ENCODE measurements around the gene SYNGAP1. TPM values are rescaled to one million over a fixed set of nuclear protein-coding genes. Genes with fewer than 3 reads are reported as not detected.

The SYNGAP1 gene
- total and polyA plus RNA-seq, 2 experiments from 2014 or later = 13.9 to 45.0 TPM

DNA sequence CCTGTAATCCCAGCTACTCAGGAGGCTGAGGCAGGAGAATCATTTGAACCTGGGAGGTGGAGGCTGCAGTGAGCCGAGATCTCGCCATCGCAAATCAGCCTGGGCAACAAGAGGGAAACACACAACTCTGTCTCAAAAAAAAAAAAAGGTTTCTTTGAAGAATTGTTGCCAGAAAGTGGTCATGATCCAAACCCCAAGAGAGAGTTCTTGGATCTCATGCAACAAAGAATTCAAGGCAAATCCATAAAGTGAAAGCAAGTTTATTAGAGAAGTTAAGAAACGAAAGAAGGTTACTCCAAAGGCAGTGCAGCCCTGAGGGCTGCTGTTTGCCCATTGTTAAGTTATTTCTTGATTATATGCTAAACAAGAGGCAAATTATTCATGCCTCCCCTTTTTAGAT lies 42.7 kb upstream of the SYNGAP1 start:
- Histone ChIP-seq H3K27ac (ENCODE audit: low read depth) (no peak overlapping the region), H3K27me3 (ENCODE audit: insufficient read depth) (no peaks in the 10 kb centered on the region), H3F3A (replicated peaks; ENCODE audit: low read depth) (no peaks in the 10 kb centered on the region), H3K4me3 (no peak overlapping the region), H2AFZ (peak overlapping the region; percentile 13), H3K4me1 (ENCODE audit: insufficient read depth) (peaks cover 26% of the 10 kb centered on the region), H3K36me3 (ENCODE audit: insufficient read depth) (no peaks in the 10 kb centered on the region), H4K20me1 (replicated peaks; ENCODE audit: insufficient read depth) (no peaks in the 10 kb centered on the region), H3K9me2 (ENCODE audit: insufficient read depth) (no peaks in the 10 kb centered on the region), H3K4me2 (no peak overlapping the region), H3K79me2 (replicated peaks; ENCODE audit: insufficient read depth) (no peaks in the 10 kb centered on the region)
- no peak overlapping the region for H3K4me3 Mint-ChIP-seq
- no peaks in the 10 kb centered on the region for H3K9me3 Mint-ChIP-seq
- H3K36me3 Mint-ChIP-seq (ENCODE audit: low read depth) = no peaks in the 10 kb centered on the region
- peaks cover 9% of the 10 kb centered on the region for H3K27me3 Mint-ChIP-seq (ENCODE audit: insufficient read depth, low read depth, poor library complexity)
- H3K4me1 Mint-ChIP-seq = peaks cover 31% of the 10 kb centered on the region
- no peak for ATAC-seq
- DNase-seq (ENCODE audit: low spot score) = no peak
- H3K27ac Mint-ChIP-seq = no peak overlapping the region
- TF ChIP-seq EZH2 (IDR thresholded peaks at IDR 0.05; ENCODE audit: low read depth, unreplicated experiment) (no peak), CREB1 (CRISPR knock-in tag; IDR thresholded peaks at IDR 0.05; ENCODE audit: low read depth) (no peak), ZNF331 (CRISPR knock-in tag; IDR thresholded peaks at IDR 0.05; ENCODE audit: low read depth) (no peak), ZNF114 (CRISPR knock-in tag; IDR thresholded peaks at IDR 0.05) (no peak), NANOG (IDR thresholded peaks at IDR 0.05; ENCODE audit: borderline replicate concordance) (no peak), POLR2AphosphoS5 (IDR thresholded peaks at IDR 0.05; ENCODE audit: low read depth) (no peak), STAT1 (IDR thresholded peaks at IDR 0.05; ENCODE audit: unreplicated experiment) (no peak), EZH2phosphoT487 (IDR thresholded peaks at IDR 0.05; ENCODE audit: unreplicated experiment) (no peak), JUNB (IDR thresholded peaks at IDR 0.05; ENCODE audit: unreplicated experiment) (no peak)
- TF ChIP-seq, protein P1, sequence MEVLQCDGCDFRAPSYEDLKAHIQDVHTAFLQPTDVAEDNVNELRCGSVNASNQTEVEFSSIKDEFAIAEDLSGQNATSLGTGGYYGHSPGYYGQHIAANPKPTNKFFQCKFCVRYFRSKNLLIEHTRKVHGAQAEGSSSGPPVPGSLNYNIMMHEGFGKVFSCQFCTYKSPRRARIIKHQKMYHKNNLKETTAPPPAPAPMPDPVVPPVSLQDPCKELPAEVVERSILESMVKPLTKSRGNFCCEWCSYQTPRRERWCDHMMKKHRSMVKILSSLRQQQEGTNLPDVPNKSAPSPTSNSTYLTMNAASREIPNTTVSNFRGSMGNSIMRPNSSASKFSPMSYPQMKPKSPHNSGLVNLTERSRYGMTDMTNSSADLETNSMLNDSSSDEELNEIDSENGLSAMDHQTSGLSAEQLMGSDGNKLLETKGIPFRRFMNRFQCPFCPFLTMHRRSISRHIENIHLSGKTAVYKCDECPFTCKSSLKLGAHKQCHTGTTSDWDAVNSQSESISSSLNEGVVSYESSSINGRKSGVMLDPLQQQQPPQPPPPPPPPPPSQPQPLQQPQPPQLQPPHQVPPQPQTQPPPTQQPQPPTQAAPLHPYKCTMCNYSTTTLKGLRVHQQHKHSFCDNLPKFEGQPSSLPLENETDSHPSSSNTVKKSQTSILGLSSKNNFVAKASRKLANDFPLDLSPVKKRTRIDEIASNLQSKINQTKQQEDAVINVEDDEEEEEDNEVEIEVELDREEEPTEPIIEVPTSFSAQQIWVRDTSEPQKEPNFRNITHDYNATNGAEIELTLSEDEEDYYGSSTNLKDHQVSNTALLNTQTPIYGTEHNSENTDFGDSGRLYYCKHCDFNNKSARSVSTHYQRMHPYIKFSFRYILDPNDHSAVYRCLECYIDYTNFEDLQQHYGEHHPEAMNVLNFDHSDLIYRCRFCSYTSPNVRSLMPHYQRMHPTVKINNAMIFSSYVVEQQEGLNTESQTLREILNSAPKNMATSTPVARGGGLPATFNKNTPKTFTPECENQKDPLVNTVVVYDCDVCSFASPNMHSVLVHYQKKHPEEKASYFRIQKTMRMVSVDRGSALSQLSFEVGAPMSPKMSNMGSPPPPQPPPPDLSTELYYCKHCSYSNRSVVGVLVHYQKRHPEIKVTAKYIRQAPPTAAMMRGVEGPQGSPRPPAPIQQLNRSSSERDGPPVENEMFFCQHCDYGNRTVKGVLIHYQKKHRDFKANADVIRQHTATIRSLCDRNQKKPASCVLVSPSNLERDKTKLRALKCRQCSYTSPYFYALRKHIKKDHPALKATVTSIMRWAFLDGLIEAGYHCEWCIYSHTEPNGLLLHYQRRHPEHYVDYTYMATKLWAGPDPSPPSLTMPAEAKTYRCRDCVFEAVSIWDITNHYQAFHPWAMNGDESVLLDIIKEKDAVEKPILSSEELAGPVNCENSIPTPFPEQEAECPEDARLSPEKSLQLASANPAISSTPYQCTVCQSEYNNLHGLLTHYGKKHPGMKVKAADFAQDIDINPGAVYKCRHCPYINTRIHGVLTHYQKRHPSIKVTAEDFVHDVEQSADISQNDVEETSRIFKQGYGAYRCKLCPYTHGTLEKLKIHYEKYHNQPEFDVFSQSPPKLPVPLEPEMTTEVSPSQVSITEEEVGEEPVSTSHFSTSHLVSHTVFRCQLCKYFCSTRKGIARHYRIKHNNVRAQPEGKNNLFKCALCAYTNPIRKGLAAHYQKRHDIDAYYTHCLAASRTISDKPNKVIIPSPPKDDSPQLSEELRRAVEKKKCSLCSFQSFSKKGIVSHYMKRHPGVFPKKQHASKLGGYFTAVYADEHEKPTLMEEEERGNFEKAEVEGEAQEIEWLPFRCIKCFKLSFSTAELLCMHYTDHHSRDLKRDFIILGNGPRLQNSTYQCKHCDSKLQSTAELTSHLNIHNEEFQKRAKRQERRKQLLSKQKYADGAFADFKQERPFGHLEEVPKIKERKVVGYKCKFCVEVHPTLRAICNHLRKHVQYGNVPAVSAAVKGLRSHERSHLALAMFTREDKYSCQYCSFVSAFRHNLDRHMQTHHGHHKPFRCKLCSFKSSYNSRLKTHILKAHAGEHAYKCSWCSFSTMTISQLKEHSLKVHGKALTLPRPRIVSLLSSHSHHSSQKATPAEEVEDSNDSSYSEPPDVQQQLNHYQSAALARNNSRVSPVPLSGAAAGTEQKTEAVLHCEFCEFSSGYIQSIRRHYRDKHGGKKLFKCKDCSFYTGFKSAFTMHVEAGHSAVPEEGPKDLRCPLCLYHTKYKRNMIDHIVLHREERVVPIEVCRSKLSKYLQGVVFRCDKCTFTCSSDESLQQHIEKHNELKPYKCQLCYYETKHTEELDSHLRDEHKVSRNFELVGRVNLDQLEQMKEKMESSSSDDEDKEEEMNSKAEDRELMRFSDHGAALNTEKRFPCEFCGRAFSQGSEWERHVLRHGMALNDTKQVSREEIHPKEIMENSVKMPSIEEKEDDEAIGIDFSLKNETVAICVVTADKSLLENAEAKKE (CRISPR knock-in tag; IDR thresholded peaks at IDR 0.05) = no peak
- TF ChIP-seq, protein P2, sequence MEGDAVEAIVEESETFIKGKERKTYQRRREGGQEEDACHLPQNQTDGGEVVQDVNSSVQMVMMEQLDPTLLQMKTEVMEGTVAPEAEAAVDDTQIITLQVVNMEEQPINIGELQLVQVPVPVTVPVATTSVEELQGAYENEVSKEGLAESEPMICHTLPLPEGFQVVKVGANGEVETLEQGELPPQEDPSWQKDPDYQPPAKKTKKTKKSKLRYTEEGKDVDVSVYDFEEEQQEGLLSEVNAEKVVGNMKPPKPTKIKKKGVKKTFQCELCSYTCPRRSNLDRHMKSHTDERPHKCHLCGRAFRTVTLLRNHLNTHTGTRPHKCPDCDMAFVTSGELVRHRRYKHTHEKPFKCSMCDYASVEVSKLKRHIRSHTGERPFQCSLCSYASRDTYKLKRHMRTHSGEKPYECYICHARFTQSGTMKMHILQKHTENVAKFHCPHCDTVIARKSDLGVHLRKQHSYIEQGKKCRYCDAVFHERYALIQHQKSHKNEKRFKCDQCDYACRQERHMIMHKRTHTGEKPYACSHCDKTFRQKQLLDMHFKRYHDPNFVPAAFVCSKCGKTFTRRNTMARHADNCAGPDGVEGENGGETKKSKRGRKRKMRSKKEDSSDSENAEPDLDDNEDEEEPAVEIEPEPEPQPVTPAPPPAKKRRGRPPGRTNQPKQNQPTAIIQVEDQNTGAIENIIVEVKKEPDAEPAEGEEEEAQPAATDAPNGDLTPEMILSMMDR (conservative IDR thresholded peaks at IDR 0.05; ENCODE audit: low read depth in 2 of 2) = no peak
- TF ChIP-seq, protein P3, sequence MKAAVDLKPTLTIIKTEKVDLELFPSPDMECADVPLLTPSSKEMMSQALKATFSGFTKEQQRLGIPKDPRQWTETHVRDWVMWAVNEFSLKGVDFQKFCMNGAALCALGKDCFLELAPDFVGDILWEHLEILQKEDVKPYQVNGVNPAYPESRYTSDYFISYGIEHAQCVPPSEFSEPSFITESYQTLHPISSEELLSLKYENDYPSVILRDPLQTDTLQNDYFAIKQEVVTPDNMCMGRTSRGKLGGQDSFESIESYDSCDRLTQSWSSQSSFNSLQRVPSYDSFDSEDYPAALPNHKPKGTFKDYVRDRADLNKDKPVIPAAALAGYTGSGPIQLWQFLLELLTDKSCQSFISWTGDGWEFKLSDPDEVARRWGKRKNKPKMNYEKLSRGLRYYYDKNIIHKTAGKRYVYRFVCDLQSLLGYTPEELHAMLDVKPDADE (IDR thresholded peaks at IDR 0.05) = no peak
- TF ChIP-seq, protein P4, sequence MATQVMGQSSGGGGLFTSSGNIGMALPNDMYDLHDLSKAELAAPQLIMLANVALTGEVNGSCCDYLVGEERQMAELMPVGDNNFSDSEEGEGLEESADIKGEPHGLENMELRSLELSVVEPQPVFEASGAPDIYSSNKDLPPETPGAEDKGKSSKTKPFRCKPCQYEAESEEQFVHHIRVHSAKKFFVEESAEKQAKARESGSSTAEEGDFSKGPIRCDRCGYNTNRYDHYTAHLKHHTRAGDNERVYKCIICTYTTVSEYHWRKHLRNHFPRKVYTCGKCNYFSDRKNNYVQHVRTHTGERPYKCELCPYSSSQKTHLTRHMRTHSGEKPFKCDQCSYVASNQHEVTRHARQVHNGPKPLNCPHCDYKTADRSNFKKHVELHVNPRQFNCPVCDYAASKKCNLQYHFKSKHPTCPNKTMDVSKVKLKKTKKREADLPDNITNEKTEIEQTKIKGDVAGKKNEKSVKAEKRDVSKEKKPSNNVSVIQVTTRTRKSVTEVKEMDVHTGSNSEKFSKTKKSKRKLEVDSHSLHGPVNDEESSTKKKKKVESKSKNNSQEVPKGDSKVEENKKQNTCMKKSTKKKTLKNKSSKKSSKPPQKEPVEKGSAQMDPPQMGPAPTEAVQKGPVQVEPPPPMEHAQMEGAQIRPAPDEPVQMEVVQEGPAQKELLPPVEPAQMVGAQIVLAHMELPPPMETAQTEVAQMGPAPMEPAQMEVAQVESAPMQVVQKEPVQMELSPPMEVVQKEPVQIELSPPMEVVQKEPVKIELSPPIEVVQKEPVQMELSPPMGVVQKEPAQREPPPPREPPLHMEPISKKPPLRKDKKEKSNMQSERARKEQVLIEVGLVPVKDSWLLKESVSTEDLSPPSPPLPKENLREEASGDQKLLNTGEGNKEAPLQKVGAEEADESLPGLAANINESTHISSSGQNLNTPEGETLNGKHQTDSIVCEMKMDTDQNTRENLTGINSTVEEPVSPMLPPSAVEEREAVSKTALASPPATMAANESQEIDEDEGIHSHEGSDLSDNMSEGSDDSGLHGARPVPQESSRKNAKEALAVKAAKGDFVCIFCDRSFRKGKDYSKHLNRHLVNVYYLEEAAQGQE (IDR thresholded peaks at IDR 0.05; ENCODE audit: unreplicated experiment) = no peak

All from GM23338 (cell line).